ENCODE measurements around the gene ADGRL2.

DNA sequence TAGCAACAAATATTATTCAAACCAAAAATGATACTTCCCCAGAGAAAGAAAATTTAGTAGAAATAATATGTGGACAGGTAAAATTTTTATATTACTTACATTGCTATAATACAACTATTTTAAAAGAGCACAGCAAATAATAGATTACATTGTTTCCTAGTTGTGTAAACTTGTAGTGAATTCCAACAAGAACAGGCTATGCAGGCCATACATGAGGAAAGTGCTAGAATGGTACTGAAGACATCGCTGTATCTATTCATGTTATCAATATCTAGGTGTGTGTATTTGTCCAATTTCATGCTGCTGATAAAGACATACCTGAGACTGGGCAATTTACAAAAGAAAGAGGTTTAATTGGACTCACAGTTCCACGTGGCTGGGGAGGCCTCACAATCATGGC, 47.9 kb upstream of the ADGRL2 start:
- TF ChIP-seq, protein P1, sequence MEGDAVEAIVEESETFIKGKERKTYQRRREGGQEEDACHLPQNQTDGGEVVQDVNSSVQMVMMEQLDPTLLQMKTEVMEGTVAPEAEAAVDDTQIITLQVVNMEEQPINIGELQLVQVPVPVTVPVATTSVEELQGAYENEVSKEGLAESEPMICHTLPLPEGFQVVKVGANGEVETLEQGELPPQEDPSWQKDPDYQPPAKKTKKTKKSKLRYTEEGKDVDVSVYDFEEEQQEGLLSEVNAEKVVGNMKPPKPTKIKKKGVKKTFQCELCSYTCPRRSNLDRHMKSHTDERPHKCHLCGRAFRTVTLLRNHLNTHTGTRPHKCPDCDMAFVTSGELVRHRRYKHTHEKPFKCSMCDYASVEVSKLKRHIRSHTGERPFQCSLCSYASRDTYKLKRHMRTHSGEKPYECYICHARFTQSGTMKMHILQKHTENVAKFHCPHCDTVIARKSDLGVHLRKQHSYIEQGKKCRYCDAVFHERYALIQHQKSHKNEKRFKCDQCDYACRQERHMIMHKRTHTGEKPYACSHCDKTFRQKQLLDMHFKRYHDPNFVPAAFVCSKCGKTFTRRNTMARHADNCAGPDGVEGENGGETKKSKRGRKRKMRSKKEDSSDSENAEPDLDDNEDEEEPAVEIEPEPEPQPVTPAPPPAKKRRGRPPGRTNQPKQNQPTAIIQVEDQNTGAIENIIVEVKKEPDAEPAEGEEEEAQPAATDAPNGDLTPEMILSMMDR (IDR thresholded peaks at IDR 0.05): no peak
- TF ChIP-seq POLR2A (IDR thresholded peaks at IDR 0.05) (no peak), POLR2AphosphoS5 (IDR thresholded peaks at IDR 0.05) (no peak), EP300 (IDR thresholded peaks at IDR 0.05) (no peak)
